Activated B cell treated with CpG ODN at 0.5 μM for 24 hours (primary cell): Measurements from ENCODE around the gene KAT6B. TPM values are rescaled to one million over a fixed set of nuclear protein-coding genes. Genes with fewer than 3 reads are reported as not detected.

Experiments
- ATAC-seq: fragments of 200-7000 bp; cut with Tn5 transposase; one replicate; pipeline ENCODE4 v1.10.0; 2021; ENCODE audit warnings: low read depth, mild to moderate bottlenecking, moderate library complexity
- CTCF ChIA-PET: fragments of 350-600 bp; sonication (Branson Sonifier 250); formaldehyde crosslinking; loops from one replicate; lab custom pipeline; 2021; ENCODE audit warnings: antibody characterized with exemption; lab: Charles Lee
- POLR2A ChIA-PET: fragments of 350-600 bp; sonication (Branson Sonifier 250); formaldehyde crosslinking; loops from one replicate; lab custom pipeline; 2021; ENCODE audit warnings: antibody characterized with exemption; lab: Charles Lee
- DNase-seq: peaks from one replicate; pipeline ENCODE4 v3.0.0; 2022
- H3K27ac Mint-ChIP-seq: one replicate; pipeline ENCODE4 v1.8.0; 2020; ENCODE audit warnings: mixed read lengths
- H3K27me3 Mint-ChIP-seq: one replicate; pipeline ENCODE4 v1.8.0; 2021; ENCODE audit warnings: mixed read lengths
- H3K36me3 Mint-ChIP-seq: one replicate; pipeline ENCODE4 v1.8.0; 2021; ENCODE audit warnings: low read depth, mixed read lengths
- H3K4me1 Mint-ChIP-seq: one replicate; pipeline ENCODE4 v1.8.0; 2021; ENCODE audit warnings: mixed read lengths
- H3K4me3 Mint-ChIP-seq: one replicate; pipeline ENCODE4 v1.8.0; 2020; ENCODE audit warnings: mild to moderate bottlenecking, mixed read lengths
- H3K9me3 Mint-ChIP-seq: one replicate; pipeline ENCODE4 v1.8.0; 2020; ENCODE audit warnings: mixed read lengths
- CTCF ChIP-seq: fragments of 200-600 bp; IDR thresholded peaks from one replicate; pipeline ENCODE4 v1.8.0; 2022; ENCODE audit warnings: antibody characterized with exemption, mild to moderate bottlenecking
- intact Hi-C: fragments of 100-400 bp; cut with micrococcal nuclease; formaldehyde crosslinking; loops from one replicate; pipeline ENCODE4 v1.15.1; 2024
- total RNA-seq: library from RNA; stranded (reverse); gene quantifications from 2 replicates; pipeline ENCODE4 v1.2.3, GENCODE V29; 2022

The KAT6B gene
- total RNA-seq, 1 donor from 2014 or later, result 45.2 TPM

DNA sequence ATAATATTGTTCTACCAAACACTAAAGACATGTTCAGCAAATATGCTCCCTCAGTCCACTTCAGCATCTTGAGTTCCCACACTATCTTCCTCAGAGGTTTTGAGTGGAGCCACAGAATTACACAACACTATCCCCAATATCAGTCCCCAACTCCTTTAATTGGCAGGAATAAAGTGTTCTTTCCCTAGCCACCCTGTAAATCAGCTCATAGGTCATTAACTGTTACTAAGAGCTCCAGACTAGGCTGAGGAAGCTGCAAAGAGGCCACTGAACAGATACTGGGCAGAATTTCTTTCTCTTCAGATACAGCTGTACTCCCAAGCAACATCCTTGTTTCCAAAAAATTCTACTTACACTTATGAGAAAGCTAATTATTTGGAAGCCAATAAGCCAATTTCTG, 11.6 kb upstream of the KAT6B start:
- CTCF ChIA-PET, result no interaction called here
- Mint-ChIP-seq H3K36me3 (no peaks in the 10 kb centered on the region), H3K4me1 (peaks cover 5% of the 10 kb centered on the region), H3K9me3 (peaks cover 3% of the 10 kb centered on the region), H3K27ac (no peak overlapping the region), H3K27me3 (peaks cover 3% of the 10 kb centered on the region), H3K4me3 (no peak overlapping the region)
- ATAC-seq (no peak), DNase-seq (no peak)
- POLR2A ChIA-PET, result no interaction called here
- no peak for TF ChIP-seq CTCF
- intact Hi-C loops, result no loop called here

DNA sequence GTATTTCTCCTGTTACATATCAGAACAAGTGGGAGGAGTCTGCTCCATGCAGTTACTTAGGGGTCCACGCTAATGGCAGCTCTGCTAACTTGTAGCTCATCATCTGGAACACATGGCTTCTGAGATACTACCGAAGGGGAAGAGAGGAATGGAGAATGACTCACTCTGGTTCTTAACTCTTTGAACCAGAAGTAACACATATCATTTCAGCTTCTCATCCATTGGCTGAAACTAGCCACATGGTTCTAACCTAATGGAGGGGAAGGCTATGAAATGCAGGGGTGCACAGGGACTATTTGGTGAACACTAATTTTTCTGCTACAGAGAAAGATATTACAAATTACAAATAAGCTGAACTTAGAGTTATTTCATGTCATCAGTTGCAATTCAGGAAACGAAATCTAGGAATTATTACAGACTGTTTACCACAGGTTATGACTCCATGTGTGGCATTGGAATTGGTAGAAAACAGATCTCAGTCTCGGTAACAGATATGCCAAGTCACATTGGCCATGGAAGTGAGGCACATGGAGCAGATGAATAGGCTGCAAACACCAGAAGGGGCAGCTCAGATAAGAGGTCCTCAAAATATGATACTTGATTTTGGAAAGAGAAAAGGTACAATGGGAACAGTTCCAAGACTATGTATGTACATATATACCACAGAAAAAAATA, 9.4 kb upstream of the KAT6B start:
- H3K9me3 Mint-ChIP-seq, result peaks cover 3% of the 10 kb centered on the region
- peaks cover 5% of the 10 kb centered on the region for H3K4me1 Mint-ChIP-seq
- TF ChIP-seq CTCF, result no peak
- ATAC-seq, result no peak
- H3K27me3 Mint-ChIP-seq, result no peaks in the 10 kb centered on the region
- no peak overlapping the region for H3K27ac Mint-ChIP-seq
- intact Hi-C loops, result no loop called here
- no peak overlapping the region for H3K4me3 Mint-ChIP-seq
- DNase-seq, result no peak
- H3K36me3 Mint-ChIP-seq, result no peaks in the 10 kb centered on the region
- ChIA-PET CTCF (no interaction called here), POLR2A (interaction anchor here (1.5 kb wide), 1 partner anchor 10 kb away, joined by 8 read pairs; the partner anchor contains the start of gene KAT6B)

GRCh38 chr10:74821501-74821900, 4.9 kb upstream of the KAT6B start:
- peaks cover 15% of the 10 kb centered on the region for H3K4me1 Mint-ChIP-seq
- ChIA-PET POLR2A (interaction anchor here (0.8 kb wide), 1 partner anchor 145 kb away, joined by 3 read pairs; no protein-coding TSS in a partner anchor), CTCF (no interaction called here)
- ATAC-seq (no peak), DNase-seq (no peak)
- peaks cover 1% of the 10 kb centered on the region for H3K36me3 Mint-ChIP-seq
- H3K27me3 Mint-ChIP-seq, result no peaks in the 10 kb centered on the region
- no peak for TF ChIP-seq CTCF
- intact Hi-C loops, result loop anchor here (10.0 kb wide), 3 partner anchors 557 to 1327 kb away; partner anchors contain the start of genes CAMK2G and PPP3CB
- no peak overlapping the region for H3K27ac Mint-ChIP-seq
- no peak overlapping the region for H3K4me3 Mint-ChIP-seq
- peaks cover 3% of the 10 kb centered on the region for H3K9me3 Mint-ChIP-seq

- no peaks in the 10 kb centered on the region for H3K27me3 Mint-ChIP-seq
- H3K36me3 Mint-ChIP-seq, result peaks cover 1% of the 10 kb centered on the region
- intact Hi-C loops, result loop anchor here (10.0 kb wide), 3 partner anchors 557 to 1327 kb away; partner anchors contain the start of genes CAMK2G and PPP3CB
- H3K27ac Mint-ChIP-seq, result no peak overlapping the region
- peaks cover 17% of the 10 kb centered on the region for H3K4me1 Mint-ChIP-seq
- no peaks in the 10 kb centered on the region for H3K9me3 Mint-ChIP-seq
- DNase-seq, result no peak
- TF ChIP-seq CTCF, result no peak
- CTCF ChIA-PET, result no interaction called here
- ATAC-seq, result no peak
- no peak overlapping the region for H3K4me3 Mint-ChIP-seq
- POLR2A ChIA-PET, result no interaction called here
These were observed 4.3 kb upstream of the KAT6B start for GRCh38 chr10:74822101-74822500.

- Mint-ChIP-seq H3K4me1 (peaks cover 17% of the 10 kb centered on the region), H3K27me3 (no peaks in the 10 kb centered on the region), H3K9me3 (no peaks in the 10 kb centered on the region), H3K36me3 (peaks cover 1% of the 10 kb centered on the region), H3K4me3 (no peak overlapping the region), H3K27ac (no peak overlapping the region)
- no peak for DNase-seq
- ATAC-seq, result no peak
- TF ChIP-seq CTCF, result no peak
- intact Hi-C loops, result loop anchor here (10.0 kb wide), 3 partner anchors 558 to 1328 kb away; partner anchors contain the start of genes CAMK2G and PPP3CB
- ChIA-PET POLR2A (no interaction called here), CTCF (no interaction called here)
These were observed 3.8 kb upstream of the KAT6B start for GRCh38 chr10:74822521-74823089.
